SU-DHL-6 (cell line): ENCODE measurements around the gene ADCY6.

Source experiments
- H2AFZ ChIP-seq: fragments of 200-600 bp; sonication (generic); 2 replicates; pipeline ENCODE4 v1.6.1; 2014; ENCODE audit warnings: low read depth, mild to moderate bottlenecking, moderate library complexity, mixed read lengths, antibody characterized with exemption, low read length; ENCODE audit not compliant: severe bottlenecking
- H3F3A ChIP-seq: fragments of 200-600 bp; shearing (Covaris generic); 2 replicates; pipeline ENCODE4 v1.6.0; 2016; ENCODE audit warnings: antibody characterized with exemption, mild to moderate bottlenecking; ENCODE audit not compliant: insufficient read depth
- H3K27ac ChIP-seq: fragments of 200-600 bp; sonication (generic); 2 replicates; pipeline ENCODE4 v1.5.1; 2016; ENCODE audit warnings: low read depth, mild to moderate bottlenecking, low read length, moderate library complexity, mixed read lengths
- H3K27me3 ChIP-seq: fragments of 200-600 bp; sonication (generic), shearing (Covaris generic); 2 replicates; pipeline ENCODE4 v1.6.0; 2014; ENCODE audit warnings: mild to moderate bottlenecking, low read length
- H3K36me3 ChIP-seq: fragments of 200-600 bp; sonication (generic); 2 replicates; pipeline ENCODE4 v1.6.1; 2014; ENCODE audit warnings: mild to moderate bottlenecking, low read length, mixed read lengths
- H3K4me2 ChIP-seq: fragments of 300-600, 200-600 bp; shearing (Covaris generic), sonication (generic); 2 replicates; pipeline ENCODE4 v1.6.0; 2014; ENCODE audit warnings: low read length, low read depth, mild to moderate bottlenecking; ENCODE audit not compliant: poor library complexity, severe bottlenecking
- H3K4me3 ChIP-seq: fragments of 200-600 bp; sonication (generic); 2 replicates; pipeline ENCODE4 v1.5.1; 2014; ENCODE audit warnings: antibody characterized with exemption, low read length, mild to moderate bottlenecking, mixed read lengths; ENCODE audit not compliant: insufficient read depth, poor library complexity, severe bottlenecking
- H3K79me2 ChIP-seq: fragments of 200-600 bp; sonication (generic); 2 replicates; pipeline ENCODE4 v1.6.1; 2014; ENCODE audit warnings: mild to moderate bottlenecking, low read length, moderate library complexity; ENCODE audit not compliant: insufficient read depth
- H3K9ac ChIP-seq: fragments of 200-600 bp; sonication (generic); 2 replicates; pipeline ENCODE4 v1.7.0; 2014; ENCODE audit warnings: mild to moderate bottlenecking, low read length
- H3K9me2 ChIP-seq: fragments of 200-600 bp; sonication (generic); replicated peaks from 2 replicates; pipeline ENCODE4 v1.6.1; 2014; ENCODE audit warnings: low read length; ENCODE audit not compliant: insufficient read depth
- H3K9me3 ChIP-seq: fragments of 200-600 bp; sonication (generic); 2 replicates; pipeline ENCODE4 v1.6.1; 2014; ENCODE audit warnings: low read length, mixed read lengths; ENCODE audit not compliant: insufficient read depth
- H4K20me1 ChIP-seq: fragments of 200-600 bp; sonication (generic); 2 replicates; pipeline ENCODE4 v1.6.1; 2014; ENCODE audit warnings: low read depth, mild to moderate bottlenecking, antibody characterized with exemption, low read length, moderate library complexity, mixed read lengths
- EZH2phosphoT487 ChIP-seq: fragments of 200-600 bp; sonication (generic), shearing (Covaris generic); conservative IDR thresholded peaks from 2 replicates; pipeline ENCODE4 v1.6.1; 2018; ENCODE audit warnings: mild to moderate bottlenecking, antibody characterized with exemption, low read length, moderate library complexity, mixed read lengths
- TF ChIP-seq, protein P1 (sequence below): fragments of 200-600 bp; sonication (generic); IDR thresholded peaks from one replicate; pipeline ENCODE4 v1.5.1; 2017; ENCODE audit warnings: antibody characterized with exemption, mild to moderate bottlenecking, low read length, moderate library complexity; ENCODE audit not compliant: insufficient read depth, poor library complexity, severe bottlenecking

The ADCY6 gene

DNA sequence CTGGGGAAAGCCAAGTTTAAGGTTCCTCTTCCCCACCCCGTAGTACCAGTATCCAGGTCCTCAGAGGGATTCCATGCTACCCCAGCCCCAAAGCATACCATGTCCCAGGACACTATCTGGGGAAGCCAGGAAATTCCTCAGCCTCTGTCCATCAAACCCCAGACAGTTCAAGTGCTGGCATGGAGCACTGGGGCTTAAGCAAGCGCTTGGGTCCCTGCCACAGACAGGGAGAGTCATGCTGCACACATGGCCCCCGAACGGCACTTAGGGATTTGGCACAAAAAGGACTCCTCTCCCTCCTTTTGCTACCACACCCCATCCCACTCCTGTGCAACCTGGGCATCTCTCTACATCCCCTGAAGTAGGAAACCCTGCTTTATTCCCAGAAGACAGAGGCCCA is 21.8 kb downstream of the ADCY6 start:
- no peaks in the 10 kb centered on the region for H3K27me3 ChIP-seq
- no peaks in the 10 kb centered on the region for H4K20me1 ChIP-seq
- H3K4me3 ChIP-seq, result no peak overlapping the region
- no peak overlapping the region for H3K27ac ChIP-seq
- TF ChIP-seq, protein P1, sequence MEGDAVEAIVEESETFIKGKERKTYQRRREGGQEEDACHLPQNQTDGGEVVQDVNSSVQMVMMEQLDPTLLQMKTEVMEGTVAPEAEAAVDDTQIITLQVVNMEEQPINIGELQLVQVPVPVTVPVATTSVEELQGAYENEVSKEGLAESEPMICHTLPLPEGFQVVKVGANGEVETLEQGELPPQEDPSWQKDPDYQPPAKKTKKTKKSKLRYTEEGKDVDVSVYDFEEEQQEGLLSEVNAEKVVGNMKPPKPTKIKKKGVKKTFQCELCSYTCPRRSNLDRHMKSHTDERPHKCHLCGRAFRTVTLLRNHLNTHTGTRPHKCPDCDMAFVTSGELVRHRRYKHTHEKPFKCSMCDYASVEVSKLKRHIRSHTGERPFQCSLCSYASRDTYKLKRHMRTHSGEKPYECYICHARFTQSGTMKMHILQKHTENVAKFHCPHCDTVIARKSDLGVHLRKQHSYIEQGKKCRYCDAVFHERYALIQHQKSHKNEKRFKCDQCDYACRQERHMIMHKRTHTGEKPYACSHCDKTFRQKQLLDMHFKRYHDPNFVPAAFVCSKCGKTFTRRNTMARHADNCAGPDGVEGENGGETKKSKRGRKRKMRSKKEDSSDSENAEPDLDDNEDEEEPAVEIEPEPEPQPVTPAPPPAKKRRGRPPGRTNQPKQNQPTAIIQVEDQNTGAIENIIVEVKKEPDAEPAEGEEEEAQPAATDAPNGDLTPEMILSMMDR, result no peak
- no peak for TF ChIP-seq EZH2phosphoT487
- no peaks in the 10 kb centered on the region for H3K36me3 ChIP-seq
- H3K4me2 ChIP-seq, result no peak overlapping the region
- no peaks in the 10 kb centered on the region for H3K79me2 ChIP-seq
- H3K9me3 ChIP-seq, result no peaks in the 10 kb centered on the region
- no peaks in the 10 kb centered on the region for H3K9me2 ChIP-seq
- no peak overlapping the region for H2AFZ ChIP-seq
- H3F3A ChIP-seq, result no peaks in the 10 kb centered on the region
- H3K9ac ChIP-seq, result no peak overlapping the region

DNA sequence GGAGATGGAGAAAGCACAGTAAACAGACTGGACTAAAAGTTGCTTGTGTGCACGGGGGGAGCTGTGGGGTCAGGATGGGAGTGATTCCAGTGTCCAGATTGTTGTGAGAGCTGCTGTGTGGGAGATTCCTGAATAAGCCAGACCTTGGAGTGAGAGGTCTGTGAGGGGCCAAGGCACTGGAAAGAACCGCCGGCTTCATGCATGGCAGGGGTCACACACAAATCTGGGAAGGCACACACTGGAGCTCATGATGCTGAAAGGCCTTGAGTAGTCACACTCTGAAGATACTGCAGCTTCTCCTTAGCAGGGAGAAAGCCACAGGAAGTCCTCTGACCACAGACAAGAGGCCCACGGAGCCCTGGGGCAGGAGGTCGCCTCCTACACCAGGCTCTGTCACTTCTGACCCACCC is 23.1 kb downstream of the ADCY6 start:
- no peak for TF ChIP-seq EZH2phosphoT487
- TF ChIP-seq, protein P1, result no peak
- no peaks in the 10 kb centered on the region for H4K20me1 ChIP-seq
- no peaks in the 10 kb centered on the region for H3K9me2 ChIP-seq
- no peak overlapping the region for H3K4me3 ChIP-seq
- no peak overlapping the region for H3K4me2 ChIP-seq
- no peak overlapping the region for H3K27ac ChIP-seq
- H3K9me3 ChIP-seq, result no peaks in the 10 kb centered on the region
- H3K36me3 ChIP-seq, result no peaks in the 10 kb centered on the region
- no peaks in the 10 kb centered on the region for H3F3A ChIP-seq
- H3K9ac ChIP-seq, result no peak overlapping the region
- H2AFZ ChIP-seq, result no peak overlapping the region
- no peaks in the 10 kb centered on the region for H3K27me3 ChIP-seq
- no peaks in the 10 kb centered on the region for H3K79me2 ChIP-seq

DNA sequence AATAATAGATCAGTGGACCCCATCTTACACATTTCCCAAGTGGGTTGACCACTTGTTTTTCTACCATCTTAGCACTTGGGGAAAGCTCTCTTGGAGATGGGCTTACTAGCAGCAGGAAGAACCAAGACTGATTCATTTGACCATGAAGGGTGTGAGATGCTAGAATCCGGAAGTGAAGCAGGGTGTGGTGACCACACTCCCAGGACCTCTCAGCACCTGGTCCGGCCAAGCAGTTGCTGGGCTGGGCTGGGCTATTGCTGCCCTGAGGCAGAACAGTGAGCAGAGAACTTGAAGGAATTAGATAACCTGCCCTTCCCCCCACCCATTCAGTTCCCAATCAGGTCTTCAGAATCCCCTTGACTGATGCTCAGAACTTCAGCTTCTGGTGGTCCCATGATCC is 24.4 kb downstream of the ADCY6 start:
- no peaks in the 10 kb centered on the region for H3K9me3 ChIP-seq
- no peak overlapping the region for H3K4me2 ChIP-seq

More for the DNA sequence above, 24.4 kb downstream of the ADCY6 start:
- Histone ChIP-seq H3K4me3 (no peak overlapping the region), H3K36me3 (no peaks in the 10 kb centered on the region), H2AFZ (no peak overlapping the region), H3K9me2 (no peaks in the 10 kb centered on the region), H3K9ac (no peak overlapping the region), H3K27me3 (no peaks in the 10 kb centered on the region), H4K20me1 (no peaks in the 10 kb centered on the region), H3K79me2 (no peaks in the 10 kb centered on the region), H3K27ac (no peak overlapping the region), H3F3A (no peaks in the 10 kb centered on the region)
- TF ChIP-seq EZH2phosphoT487, result no peak
- TF ChIP-seq, protein P1, result no peak
